Neural cell (in vitro differentiated cells): ENCODE results near the gene TMEM255B. TPM values are rescaled to one million over a fixed set of nuclear protein-coding genes. Genes with fewer than 3 reads are reported as not detected.

Experiments used
- H2AFZ ChIP-seq: fragments of 200-600, 300-800 bp; sonication (generic), shearing (Covaris generic); 2 replicates; pipeline ENCODE4 v1.6.0; 2014; ENCODE audit warnings: low read depth, mild to moderate bottlenecking, antibody characterized with exemption, low read length, moderate library complexity
- H3F3A ChIP-seq: fragments of 200-600 bp; shearing (Covaris generic); 2 replicates; pipeline ENCODE4 v1.6.1; 2016; ENCODE audit warnings: mild to moderate bottlenecking, moderate library complexity, mixed read lengths, antibody characterized with exemption, low read length; ENCODE audit not compliant: insufficient read depth, poor library complexity, severe bottlenecking
- H3K27ac ChIP-seq: fragments of 200-600, 300-800 bp; sonication (generic), shearing (Covaris generic); 2 replicates; pipeline ENCODE4 v1.5.1; 2014; ENCODE audit warnings: mild to moderate bottlenecking, low read length, moderate library complexity
- H3K27me3 ChIP-seq: fragments of 300-800, 200-600 bp; sonication (generic), shearing (Covaris generic); 2 replicates; pipeline ENCODE4 v1.6.0; 2014; ENCODE audit warnings: mild to moderate bottlenecking, low read depth, low read length, moderate library complexity; ENCODE audit not compliant: insufficient read depth
- H3K36me3 ChIP-seq: fragments of 300-800, 200-600 bp; sonication (generic), shearing (Covaris generic); 2 replicates; pipeline ENCODE4 v1.5.1; 2014; ENCODE audit warnings: mild to moderate bottlenecking, antibody characterized with exemption, low read length, moderate library complexity; ENCODE audit not compliant: insufficient read depth
- H3K4me2 ChIP-seq: fragments of 300-800, 200-600 bp; sonication (generic), shearing (Covaris generic); 2 replicates; pipeline ENCODE4 v1.6.0; 2014; ENCODE audit warnings: mild to moderate bottlenecking, low read length
- H3K4me3 ChIP-seq: fragments of 300-800, 200-600 bp; sonication (generic), shearing (Covaris generic); 2 replicates; pipeline ENCODE4 v1.5.1; 2014; ENCODE audit warnings: mild to moderate bottlenecking, low read length, moderate library complexity
- H3K79me2 ChIP-seq: fragments of 200-600 bp; shearing (Covaris generic); replicated peaks from 2 replicates; pipeline ENCODE4 v1.6.0; 2014; ENCODE audit warnings: mild to moderate bottlenecking, low read length, moderate library complexity; ENCODE audit not compliant: insufficient read depth
- H3K9ac ChIP-seq: fragments of 300-800, 200-600 bp; sonication (generic), shearing (Covaris generic); 2 replicates; pipeline ENCODE4 v1.6.1; 2016; ENCODE audit warnings: mild to moderate bottlenecking, low read length, mixed read lengths
- H3K9me2 ChIP-seq: fragments of 200-600 bp; shearing (Covaris generic); 2 replicates; pipeline ENCODE4 v1.6.1; 2016; ENCODE audit warnings: mild to moderate bottlenecking, low read length, mixed read lengths; ENCODE audit not compliant: insufficient read depth
- H3K9me3 ChIP-seq: fragments of 200-600, 300-800 bp; sonication (generic), shearing (Covaris generic); 2 replicates; pipeline ENCODE4 v1.6.1; 2016; ENCODE audit warnings: mild to moderate bottlenecking, mixed run types, low read length, moderate library complexity, mixed read lengths
- H4K20me1 ChIP-seq: fragments of 200-600 bp; shearing (Covaris generic); 2 replicates; pipeline ENCODE4 v1.6.1; 2016; ENCODE audit warnings: mild to moderate bottlenecking, mixed run types; ENCODE audit not compliant: insufficient read depth
- EP300 ChIP-seq: fragments of 450-650 bp; conservative IDR thresholded peaks from 2 replicates; pipeline ENCODE4 v1.6.1; 2014; ENCODE audit warnings: antibody characterized with exemption, mild to moderate bottlenecking, moderate library complexity; ENCODE audit not compliant: poor library complexity, severe bottlenecking
- EZH2 ChIP-seq: fragments of 200-600, 300-800 bp; shearing (Covaris generic), sonication (generic); IDR thresholded peaks from 2 replicates; pipeline ENCODE4 v1.6.1; 2014; ENCODE audit warnings: antibody characterized with exemption, low read length, borderline replicate concordance, mild to moderate bottlenecking; ENCODE audit not compliant: insufficient read depth, poor library complexity, severe bottlenecking
- MXI1 ChIP-seq: fragments of 450-650 bp; conservative IDR thresholded peaks from 2 replicates; pipeline ENCODE4 v1.6.1; 2014; ENCODE audit warnings: antibody characterized with exemption, mild to moderate bottlenecking; ENCODE audit not compliant: poor library complexity, severe bottlenecking
- POLR2AphosphoS5 ChIP-seq: IDR thresholded peaks from 2 replicates; pipeline ENCODE4 v1.6.1; 2012
- RAD21 ChIP-seq: fragments of 450-650 bp; conservative IDR thresholded peaks from 2 replicates; pipeline ENCODE4 v1.6.1; 2014; ENCODE audit warnings: antibody characterized with exemption, mild to moderate bottlenecking, moderate library complexity
- SMC3 ChIP-seq: fragments of 450-650 bp; conservative IDR thresholded peaks from 2 replicates; pipeline ENCODE4 v1.6.1; 2014; ENCODE audit warnings: antibody characterized with exemption, mild to moderate bottlenecking, moderate library complexity; ENCODE audit not compliant: poor library complexity
- TAF1 ChIP-seq: IDR thresholded peaks from 2 replicates; pipeline ENCODE4 v1.6.1; 2012; ENCODE audit warnings: low read depth
- polyA plus RNA-seq: library from polyadenylated mRNA; depleted of rRNA; stranded (reverse); fragments of >200 nt; gene quantifications from 2 replicates; pipeline ENCODE4 v1.2.3, GENCODE V29; 2014
- TF ChIP-seq, protein P1 (sequence below): fragments of 450-650 bp; IDR thresholded peaks from 2 replicates; pipeline ENCODE4 v1.5.1; 2014; ENCODE audit warnings: antibody characterized with exemption, mild to moderate bottlenecking, moderate library complexity; ENCODE audit not compliant: poor library complexity, severe bottlenecking
- TF ChIP-seq, protein P2 (sequence below): IDR thresholded peaks from 2 replicates; pipeline ENCODE4 v1.6.1; 2012; ENCODE audit warnings: borderline replicate concordance

The TMEM255B gene
- polyA plus RNA-seq, 1 donor from 2014 or later, result not detected

DNA sequence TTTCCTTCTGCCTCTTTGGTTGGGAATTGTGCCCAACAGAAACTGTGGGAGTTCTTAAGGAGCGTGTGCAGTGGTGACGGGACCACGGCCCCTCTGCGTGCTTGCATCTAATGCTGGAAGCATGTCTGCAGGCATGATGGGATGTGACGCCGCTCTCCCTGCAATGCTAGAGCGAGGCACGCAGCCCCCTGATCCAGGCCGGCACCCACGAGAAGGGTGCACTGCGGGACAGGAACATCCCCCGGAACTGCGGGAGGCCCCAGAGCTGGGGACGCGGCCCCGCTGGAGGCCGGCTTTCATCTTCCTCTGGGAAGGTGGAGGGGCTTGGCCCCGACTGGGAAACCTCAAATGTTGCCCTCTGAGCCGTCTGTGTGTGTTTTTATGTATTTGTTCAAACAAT lies 32.7 kb downstream of the TMEM255B start:
- Histone ChIP-seq H3K27ac (no peak overlapping the region), H3K9me2 (no peaks in the 10 kb centered on the region), H3K9me3 (no peaks in the 10 kb centered on the region), H3K4me3 (no peak overlapping the region), H4K20me1 (no peaks in the 10 kb centered on the region), H3K4me2 (no peak overlapping the region), H3F3A (no peaks in the 10 kb centered on the region), H3K36me3 (no peaks in the 10 kb centered on the region), H2AFZ (no peak overlapping the region), H3K79me2 (no peaks in the 10 kb centered on the region), H3K9ac (no peak overlapping the region), H3K27me3 (no peaks in the 10 kb centered on the region)
- TF ChIP-seq EZH2, result no peak
- TF ChIP-seq TAF1, result no peak
- TF ChIP-seq, protein P1, sequence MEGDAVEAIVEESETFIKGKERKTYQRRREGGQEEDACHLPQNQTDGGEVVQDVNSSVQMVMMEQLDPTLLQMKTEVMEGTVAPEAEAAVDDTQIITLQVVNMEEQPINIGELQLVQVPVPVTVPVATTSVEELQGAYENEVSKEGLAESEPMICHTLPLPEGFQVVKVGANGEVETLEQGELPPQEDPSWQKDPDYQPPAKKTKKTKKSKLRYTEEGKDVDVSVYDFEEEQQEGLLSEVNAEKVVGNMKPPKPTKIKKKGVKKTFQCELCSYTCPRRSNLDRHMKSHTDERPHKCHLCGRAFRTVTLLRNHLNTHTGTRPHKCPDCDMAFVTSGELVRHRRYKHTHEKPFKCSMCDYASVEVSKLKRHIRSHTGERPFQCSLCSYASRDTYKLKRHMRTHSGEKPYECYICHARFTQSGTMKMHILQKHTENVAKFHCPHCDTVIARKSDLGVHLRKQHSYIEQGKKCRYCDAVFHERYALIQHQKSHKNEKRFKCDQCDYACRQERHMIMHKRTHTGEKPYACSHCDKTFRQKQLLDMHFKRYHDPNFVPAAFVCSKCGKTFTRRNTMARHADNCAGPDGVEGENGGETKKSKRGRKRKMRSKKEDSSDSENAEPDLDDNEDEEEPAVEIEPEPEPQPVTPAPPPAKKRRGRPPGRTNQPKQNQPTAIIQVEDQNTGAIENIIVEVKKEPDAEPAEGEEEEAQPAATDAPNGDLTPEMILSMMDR, result no peak
- TF ChIP-seq, protein P2, sequence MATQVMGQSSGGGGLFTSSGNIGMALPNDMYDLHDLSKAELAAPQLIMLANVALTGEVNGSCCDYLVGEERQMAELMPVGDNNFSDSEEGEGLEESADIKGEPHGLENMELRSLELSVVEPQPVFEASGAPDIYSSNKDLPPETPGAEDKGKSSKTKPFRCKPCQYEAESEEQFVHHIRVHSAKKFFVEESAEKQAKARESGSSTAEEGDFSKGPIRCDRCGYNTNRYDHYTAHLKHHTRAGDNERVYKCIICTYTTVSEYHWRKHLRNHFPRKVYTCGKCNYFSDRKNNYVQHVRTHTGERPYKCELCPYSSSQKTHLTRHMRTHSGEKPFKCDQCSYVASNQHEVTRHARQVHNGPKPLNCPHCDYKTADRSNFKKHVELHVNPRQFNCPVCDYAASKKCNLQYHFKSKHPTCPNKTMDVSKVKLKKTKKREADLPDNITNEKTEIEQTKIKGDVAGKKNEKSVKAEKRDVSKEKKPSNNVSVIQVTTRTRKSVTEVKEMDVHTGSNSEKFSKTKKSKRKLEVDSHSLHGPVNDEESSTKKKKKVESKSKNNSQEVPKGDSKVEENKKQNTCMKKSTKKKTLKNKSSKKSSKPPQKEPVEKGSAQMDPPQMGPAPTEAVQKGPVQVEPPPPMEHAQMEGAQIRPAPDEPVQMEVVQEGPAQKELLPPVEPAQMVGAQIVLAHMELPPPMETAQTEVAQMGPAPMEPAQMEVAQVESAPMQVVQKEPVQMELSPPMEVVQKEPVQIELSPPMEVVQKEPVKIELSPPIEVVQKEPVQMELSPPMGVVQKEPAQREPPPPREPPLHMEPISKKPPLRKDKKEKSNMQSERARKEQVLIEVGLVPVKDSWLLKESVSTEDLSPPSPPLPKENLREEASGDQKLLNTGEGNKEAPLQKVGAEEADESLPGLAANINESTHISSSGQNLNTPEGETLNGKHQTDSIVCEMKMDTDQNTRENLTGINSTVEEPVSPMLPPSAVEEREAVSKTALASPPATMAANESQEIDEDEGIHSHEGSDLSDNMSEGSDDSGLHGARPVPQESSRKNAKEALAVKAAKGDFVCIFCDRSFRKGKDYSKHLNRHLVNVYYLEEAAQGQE, result no peak
- TF ChIP-seq MXI1, result no peak
- TF ChIP-seq POLR2AphosphoS5, result no peak
- no peak for TF ChIP-seq SMC3
- no peak for TF ChIP-seq RAD21
- TF ChIP-seq EP300, result no peak

DNA sequence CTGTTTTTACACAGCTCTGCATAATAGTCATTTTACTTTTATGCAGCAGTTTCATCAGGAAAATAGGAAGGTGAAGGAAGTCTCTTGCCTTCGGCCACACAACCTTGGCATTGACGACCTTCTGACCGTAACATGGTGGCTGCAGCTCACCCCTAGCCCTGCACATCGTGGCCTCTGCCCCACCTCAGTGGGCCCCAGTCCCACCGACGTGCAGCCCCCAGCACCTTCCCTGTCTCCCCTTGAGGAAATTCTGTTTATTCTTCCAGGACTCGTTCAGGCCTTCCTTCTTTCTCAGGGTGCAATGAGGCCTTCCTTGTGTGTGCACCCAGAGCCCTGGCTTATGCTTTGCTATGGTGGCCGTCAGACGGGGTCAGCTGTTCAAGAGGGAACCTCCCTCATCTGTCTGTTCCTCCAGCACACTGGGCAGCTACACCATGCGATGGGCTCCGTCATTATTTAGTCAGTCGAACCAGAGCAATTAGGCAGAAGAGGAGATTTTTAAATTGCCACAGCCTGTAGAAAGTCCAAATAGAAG lies 33.3 kb downstream of the TMEM255B start:
- TF ChIP-seq EZH2 (no peak), MXI1 (no peak), RAD21 (no peak), EP300 (no peak), SMC3 (no peak), POLR2AphosphoS5 (no peak), TAF1 (no peak)
- TF ChIP-seq, protein P1, result no peak
- TF ChIP-seq, protein P2, result no peak
- no peaks in the 10 kb centered on the region for H3K36me3 ChIP-seq
- H3F3A ChIP-seq, result no peaks in the 10 kb centered on the region
- H3K9me2 ChIP-seq, result no peaks in the 10 kb centered on the region
- no peak overlapping the region for H3K4me2 ChIP-seq
- no peak overlapping the region for H3K9ac ChIP-seq
- H3K4me3 ChIP-seq, result no peak overlapping the region
- no peaks in the 10 kb centered on the region for H3K79me2 ChIP-seq
- no peaks in the 10 kb centered on the region for H3K27me3 ChIP-seq
- H2AFZ ChIP-seq, result no peak overlapping the region
- no peak overlapping the region for H3K27ac ChIP-seq
- no peaks in the 10 kb centered on the region for H4K20me1 ChIP-seq
- no peaks in the 10 kb centered on the region for H3K9me3 ChIP-seq
